Muscle of leg (tissue), 11 donors: ENCODE results near the gene NCOA6. TPM values are rescaled to one million over a fixed set of nuclear protein-coding genes. Genes with fewer than 3 reads are reported as not detected.

Experiments
- DNase-seq: peaks from one replicate; pipeline ENCODE4 v3.0.0; 2013
- H3K27ac ChIP-seq: one replicate; pipeline ENCODE4 v1.5.1; 2013; ENCODE audit warnings: mild to moderate bottlenecking, low read length, control low read depth
- H3K27me3 ChIP-seq: one replicate; pipeline ENCODE4 v1.6.1; 2013; ENCODE audit warnings: low read length; ENCODE audit not compliant: control insufficient read depth, insufficient read depth
- H3K36me3 ChIP-seq: one replicate; pipeline ENCODE4 v1.6.1; 2013; ENCODE audit warnings: low read length; ENCODE audit not compliant: control insufficient read depth, insufficient read depth
- H3K4me1 ChIP-seq: one replicate; pipeline ENCODE4 v1.6.1; 2013; ENCODE audit warnings: low read length; ENCODE audit not compliant: control insufficient read depth, insufficient read depth
- H3K4me3 ChIP-seq: one replicate; pipeline ENCODE4 v1.5.1; 2013; ENCODE audit warnings: low read length, control low read depth
- H3K9me3 ChIP-seq: replicated peaks from 2 replicates; pipeline ENCODE4 v1.6.1; 2013; ENCODE audit warnings: low read depth, low read length; ENCODE audit not compliant: control insufficient read depth
- WGBS: methylation state at CpG from one replicate; pipeline ENCODE4 v1.1.5; 2013; ENCODE audit warnings: missing lambda C conversion rate; ENCODE audit not compliant: insufficient coverage; 5-methylcytosine and 5-hydroxymethylcytosine counted together
- polyA plus RNA-seq, 8 donors: library from polyadenylated mRNA; unstranded; fragments of 120-200 nt; gene quantifications; one replicate each; pipeline versions ENCODE4 v1.2.1 to v1.2.3, GENCODE V29; 2013; ENCODE audit warnings: inconsistent platforms in 1 of 8, low replicate concordance in 1 of 8; ENCODE audit not compliant: insufficient read length in 8 of 8, insufficient read depth in 1 of 8
- total RNA-seq: library from RNA; stranded (reverse); fragments of 120-200 nt; gene quantifications from one replicate; pipeline ENCODE4 v1.2.4, GENCODE V29; 2013

NCOA6 gene
- total and polyA plus RNA-seq, 9 donors, result 11.3 to 30.0 (median 26.7) TPM

DNA sequence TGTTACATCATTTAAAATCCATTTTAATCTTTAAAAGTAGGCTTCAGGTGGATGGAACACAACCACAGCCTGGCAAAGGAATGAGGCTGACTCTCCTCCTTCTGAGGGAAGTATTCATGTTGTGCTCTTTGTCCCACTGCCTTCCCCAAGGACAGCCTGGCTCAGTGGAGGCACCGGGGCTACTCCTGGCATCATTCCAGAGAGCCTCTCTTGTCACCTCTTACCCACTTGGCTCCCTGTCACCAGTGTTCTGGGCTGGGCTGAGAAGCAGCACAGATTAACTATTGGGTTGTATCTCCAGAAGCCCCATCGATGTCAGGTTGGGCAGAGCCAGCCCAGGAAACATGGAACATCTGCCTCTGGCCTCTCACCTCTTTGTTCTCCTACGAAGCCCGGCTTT, 132.0 kb downstream of the NCOA6 start:
- DNase-seq, result no peak
- Histone ChIP-seq H3K27me3 (peaks cover 2% of the 10 kb centered on the region), H3K4me1 (no peaks in the 10 kb centered on the region), H3K4me3 (no peak overlapping the region), H3K27ac (no peak overlapping the region), H3K9me3 (no peaks in the 10 kb centered on the region), H3K36me3 (no peaks in the 10 kb centered on the region)
- 78% methylated on average over 4 of the region's 4 CpGs for WGBS

DNA sequence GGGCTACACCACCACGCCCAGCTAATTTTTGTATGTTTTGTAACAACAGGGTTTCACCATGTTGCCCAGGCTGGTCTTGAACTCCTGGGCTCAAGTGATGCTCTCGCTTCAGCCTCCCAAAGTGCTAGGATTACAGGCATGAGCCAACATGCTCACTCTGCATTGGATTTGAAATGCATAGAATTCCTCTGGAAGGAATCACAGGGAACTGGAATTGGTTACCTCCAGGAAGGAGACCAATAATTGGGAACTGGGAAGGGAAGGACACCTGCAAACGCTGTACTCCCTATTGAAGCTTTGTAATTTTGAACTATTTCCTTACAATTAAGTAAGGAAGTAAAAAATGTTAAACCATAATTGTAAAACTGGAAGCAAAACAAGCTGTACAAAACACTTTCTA, 133.6 kb downstream of the NCOA6 start:
- no peak overlapping the region for H3K4me3 ChIP-seq
- H3K27me3 ChIP-seq, result no peaks in the 10 kb centered on the region
- WGBS, result 61% methylated on average over 2 of the region's 3 CpGs
- H3K36me3 ChIP-seq, result no peaks in the 10 kb centered on the region
- H3K27ac ChIP-seq, result no peak overlapping the region
- DNase-seq, result no peak
- H3K4me1 ChIP-seq, result no peaks in the 10 kb centered on the region
- no peaks in the 10 kb centered on the region for H3K9me3 ChIP-seq

DNA sequence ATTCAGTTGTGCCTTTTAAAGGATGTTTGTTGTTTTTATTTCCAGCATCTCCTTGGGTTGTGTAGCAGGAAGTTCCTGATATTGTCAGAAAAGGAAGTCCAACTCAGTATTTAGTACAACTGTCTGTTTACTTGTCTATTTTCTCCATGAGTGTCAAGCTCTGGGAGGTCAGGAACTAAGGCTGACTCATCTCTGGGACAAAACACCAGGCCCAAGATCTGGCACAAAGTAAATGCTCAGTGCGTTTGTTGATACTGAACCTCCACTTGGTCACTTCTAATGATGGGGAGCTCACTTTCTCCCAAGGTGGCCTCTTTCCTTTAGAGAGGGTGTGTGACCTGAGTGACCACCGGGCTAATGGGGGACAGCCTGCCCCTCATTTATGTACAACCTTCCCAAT, 136.0 kb downstream of the NCOA6 start:
- no peak overlapping the region for H3K4me3 ChIP-seq
- DNase-seq, result no peak
- no CpG with 5 or more reads among the region's 2 CpGs for WGBS
- no peaks in the 10 kb centered on the region for H3K4me1 ChIP-seq
- H3K27me3 ChIP-seq, result no peaks in the 10 kb centered on the region
- no peaks in the 10 kb centered on the region for H3K36me3 ChIP-seq
- H3K9me3 ChIP-seq, result no peaks in the 10 kb centered on the region
- H3K27ac ChIP-seq, result no peak overlapping the region

DNA sequence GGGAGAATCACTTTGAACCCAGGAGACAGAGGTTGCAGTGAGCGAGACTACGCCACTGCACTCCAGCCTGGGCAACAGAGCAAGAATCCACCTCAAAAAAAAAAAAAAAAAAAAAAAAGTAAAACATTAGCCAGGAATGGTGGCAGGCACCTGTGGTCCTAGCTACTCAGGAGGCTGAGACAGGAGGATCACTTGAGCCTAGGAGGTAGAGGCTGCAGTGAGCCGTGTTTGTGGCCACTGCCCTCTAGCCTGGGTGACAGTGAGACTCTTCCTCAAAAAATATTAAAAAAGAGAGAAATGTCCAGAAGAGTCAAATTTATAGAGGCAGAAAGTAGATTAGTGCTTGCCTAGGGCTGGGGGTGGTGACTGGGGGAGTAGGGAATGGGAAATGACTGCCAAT, 141.8 kb downstream of the NCOA6 start:
- Histone ChIP-seq H3K27me3 (no peaks in the 10 kb centered on the region), H3K4me1 (no peaks in the 10 kb centered on the region), H3K4me3 (no peak overlapping the region), H3K36me3 (no peaks in the 10 kb centered on the region), H3K27ac (no peak overlapping the region), H3K9me3 (no peaks in the 10 kb centered on the region)
- no peak for DNase-seq
- WGBS, result 60% methylated on average over 1 of the region's 3 CpGs

DNA sequence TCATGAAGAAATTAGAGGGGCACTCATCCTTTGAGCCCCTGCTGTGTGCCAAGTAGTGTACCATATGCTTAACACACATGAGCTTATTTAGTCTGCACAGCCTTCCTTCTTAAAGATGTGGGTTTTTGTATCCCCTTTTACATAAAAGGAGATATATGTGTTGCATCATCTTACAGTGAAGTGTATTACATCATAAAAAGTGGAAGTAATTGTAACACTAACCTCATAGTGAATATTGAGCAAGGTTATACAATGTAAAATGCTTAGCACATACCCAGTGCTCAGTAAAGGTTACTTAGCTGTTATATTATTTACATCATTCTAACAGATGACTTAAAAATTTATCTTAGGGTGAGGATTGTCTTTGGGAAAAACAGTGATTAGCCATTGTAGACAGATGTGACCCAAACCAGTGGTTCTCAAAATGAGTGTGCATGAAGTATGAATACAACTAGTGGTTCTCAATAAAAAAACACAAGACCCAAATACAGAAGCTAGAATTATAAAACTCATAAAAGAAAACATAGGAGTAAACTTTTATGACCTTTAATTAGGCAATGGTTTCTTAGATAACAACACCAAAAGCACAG, 144.8 kb downstream of the NCOA6 start:
- no peak overlapping the region for H3K27ac ChIP-seq
- no peak overlapping the region for H3K4me3 ChIP-seq
- no peaks in the 10 kb centered on the region for H3K9me3 ChIP-seq

DNA sequence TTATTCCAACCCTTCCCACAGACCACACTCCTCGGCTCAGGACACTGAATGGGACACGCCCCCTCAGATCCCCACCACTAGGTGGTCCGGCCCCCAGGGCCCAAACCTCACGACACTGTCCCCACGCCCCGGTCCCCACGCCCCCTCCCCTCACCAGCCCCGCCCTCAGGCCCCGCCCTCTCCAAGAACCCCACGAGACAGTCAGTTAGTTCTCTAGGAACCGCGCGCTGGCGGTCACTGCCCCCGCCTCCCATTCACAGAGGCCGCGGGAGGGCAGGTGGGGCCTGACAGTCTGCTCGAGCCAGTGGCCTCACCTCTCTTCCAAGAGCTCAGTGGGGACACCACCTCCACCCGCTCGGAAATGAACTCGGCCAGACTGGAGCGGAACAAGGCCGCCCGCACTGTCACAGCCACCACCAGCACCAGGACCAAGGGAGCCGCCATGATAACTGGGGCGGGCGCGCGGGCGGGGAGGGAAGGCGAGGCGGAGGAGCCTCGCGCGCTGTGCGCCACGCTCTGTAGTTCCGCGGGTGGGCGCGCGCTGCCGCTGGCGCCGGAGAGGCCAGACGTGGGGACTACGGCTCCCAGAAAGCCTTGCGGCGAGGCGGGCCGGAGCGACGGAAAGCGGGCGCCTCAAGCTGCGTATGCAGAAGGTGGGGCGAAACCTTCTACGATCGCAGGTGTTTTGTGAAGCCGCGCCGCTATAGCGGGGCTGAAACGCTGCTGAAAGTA, 148.6 kb downstream of the NCOA6 start, which contains the start of gene PIGU:
TSS of gene PIGU (minus strand) at position 451 of the 732 bp plus-strand sequence. CDS start at position 444, 7 bp downstream.
- Histone ChIP-seq H3K4me3 (peak within 1 kb of the TSS; percentile 74), H3K27me3 (no peaks in the 10 kb centered on the region), H3K9me3 (no peaks in the 10 kb centered on the region), H3K36me3 (no peaks in the 10 kb centered on the region), H3K4me1 (peaks cover 7% of the 10 kb centered on the region), H3K27ac (peak within 1 kb of the TSS; percentile 92)
- peak; percentile 99 for DNase-seq
- WGBS, result 0% methylated on average over 55 of the region's 64 CpGs

More for the DNA sequence above, 144.8 kb downstream of the NCOA6 start:
- H3K36me3 ChIP-seq, result no peaks in the 10 kb centered on the region
- no peak for DNase-seq
- H3K4me1 ChIP-seq, result peaks cover 7% of the 10 kb centered on the region
- H3K27me3 ChIP-seq, result no peaks in the 10 kb centered on the region

DNA sequence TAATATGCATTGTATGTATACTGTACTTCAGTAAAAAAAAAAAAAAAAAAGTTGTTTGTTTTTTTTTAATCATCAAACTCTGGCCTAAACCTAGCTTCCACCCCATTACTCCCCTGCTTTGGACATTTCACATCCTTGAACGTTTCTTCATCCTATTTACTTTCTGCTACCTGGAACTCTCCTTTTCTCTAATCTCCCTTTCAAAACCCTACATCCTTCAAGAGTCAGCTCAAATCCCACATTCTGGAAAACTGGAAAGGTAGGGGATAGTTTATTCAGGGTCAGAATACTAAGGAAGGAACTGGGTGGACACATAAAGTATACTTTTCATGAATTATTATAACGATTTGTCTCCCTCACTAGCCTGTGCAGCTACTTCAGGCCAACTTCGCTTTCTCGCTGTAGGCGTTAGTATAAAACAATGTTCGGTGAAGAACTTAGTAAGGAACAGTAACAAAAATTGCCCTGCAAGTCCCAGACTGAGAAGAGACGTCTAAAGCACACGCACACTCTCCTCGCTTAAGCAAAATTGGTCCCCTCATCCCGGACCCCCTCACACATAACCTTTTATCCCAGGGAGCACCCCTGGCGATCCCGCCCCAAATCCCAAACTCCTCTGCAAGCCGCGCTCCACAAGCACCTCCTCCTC, 149.3 kb downstream of the NCOA6 start:
- DNase-seq, result no peak
- Histone ChIP-seq H3K4me1 (peaks cover 7% of the 10 kb centered on the region), H3K4me3 (peak overlapping the region; percentile 74), H3K36me3 (no peaks in the 10 kb centered on the region), H3K27me3 (no peaks in the 10 kb centered on the region), H3K9me3 (no peaks in the 10 kb centered on the region), H3K27ac (peak overlapping the region; percentile 92)
- WGBS, result 0% methylated on average over 8 of the region's 14 CpGs

DNA sequence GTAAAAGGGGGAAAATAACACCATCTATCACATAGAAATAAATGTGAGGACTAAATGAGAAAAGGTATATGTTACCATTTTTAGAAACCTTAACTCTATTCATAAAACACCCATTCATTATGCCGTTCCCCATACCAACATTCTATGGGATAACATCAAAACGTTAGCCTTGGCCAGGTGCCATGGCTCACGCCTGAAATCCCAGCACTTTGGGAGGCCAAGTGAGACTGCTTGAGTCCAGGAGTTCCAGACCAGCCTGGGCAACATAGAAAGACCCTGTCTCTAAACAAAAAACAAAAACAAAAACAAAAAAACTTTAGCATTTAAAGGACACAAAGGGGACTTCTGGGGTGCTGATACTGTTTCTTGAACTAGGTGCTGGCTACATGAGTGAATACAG, 149.9 kb downstream of the NCOA6 start:
- Histone ChIP-seq H3K36me3 (no peaks in the 10 kb centered on the region), H3K4me3 (no peak overlapping the region), H3K27ac (no peak overlapping the region), H3K27me3 (no peaks in the 10 kb centered on the region), H3K4me1 (peaks cover 7% of the 10 kb centered on the region), H3K9me3 (no peaks in the 10 kb centered on the region)
- no peak for DNase-seq
- 19% methylated on average over 3 of the region's 3 CpGs for WGBS

DNA sequence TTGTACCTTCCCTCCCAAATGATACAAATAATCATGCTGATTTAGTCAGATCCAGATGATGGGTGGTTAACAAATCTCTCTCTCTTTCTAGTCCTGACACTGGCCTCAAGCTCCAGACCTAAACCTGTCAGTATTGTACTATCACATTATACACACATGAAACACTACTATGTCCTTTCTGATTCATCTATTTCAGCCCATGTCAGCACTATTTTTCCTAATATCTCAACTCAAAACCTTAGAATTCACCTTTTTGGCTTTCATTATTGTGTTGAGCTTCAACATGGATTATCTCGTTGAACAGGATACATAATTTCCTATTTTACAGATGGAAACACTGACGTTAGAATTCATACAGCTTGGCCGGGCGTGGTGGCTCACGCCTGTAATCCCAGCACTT, 152.0 kb downstream of the NCOA6 start:
- no peak overlapping the region for H3K4me3 ChIP-seq
- H3K9me3 ChIP-seq, result peaks cover 2% of the 10 kb centered on the region
- peaks cover 7% of the 10 kb centered on the region for H3K4me1 ChIP-seq
- WGBS, result 94% methylated on average over 5 of the region's 5 CpGs
- H3K27me3 ChIP-seq, result no peaks in the 10 kb centered on the region
- no peak overlapping the region for H3K27ac ChIP-seq
- DNase-seq, result no peak
- no peaks in the 10 kb centered on the region for H3K36me3 ChIP-seq

DNA sequence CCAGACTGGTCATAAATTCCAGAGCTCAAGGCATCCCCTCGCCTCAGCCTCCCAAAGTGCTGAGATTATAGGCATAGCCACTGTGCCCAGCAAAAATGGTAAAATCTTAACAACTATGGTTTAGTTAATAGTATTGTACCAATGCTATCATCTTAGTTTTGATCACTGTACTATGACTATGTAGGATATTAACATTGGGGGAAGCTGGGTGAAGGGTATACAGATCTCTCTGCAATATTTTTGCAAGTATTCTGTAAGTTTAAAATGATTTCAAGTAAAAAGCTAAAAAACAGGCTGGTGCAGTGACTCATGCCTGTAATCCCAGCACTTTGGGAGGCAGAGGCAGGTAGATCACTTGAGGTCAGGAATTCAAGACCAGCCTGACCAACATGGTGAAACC, 156.4 kb downstream of the NCOA6 start:
- H3K36me3 ChIP-seq, result no peaks in the 10 kb centered on the region
- H3K9me3 ChIP-seq, result peaks cover 2% of the 10 kb centered on the region
- H3K27ac ChIP-seq, result no peak overlapping the region
- H3K27me3 ChIP-seq, result no peaks in the 10 kb centered on the region
- H3K4me1 ChIP-seq, result no peaks in the 10 kb centered on the region
- no peak overlapping the region for H3K4me3 ChIP-seq
- no CpG with 5 or more reads among the region's 1 CpG for WGBS
- DNase-seq, result no peak
